Spleen (tissue), 11 donors: ENCODE data around the gene GNG5. TPM values are rescaled to one million over a fixed set of nuclear protein-coding genes. Genes with fewer than 3 reads are reported as not detected.

Source experiments
- DNase-seq: peaks from one replicate; pipeline ENCODE4 v3.0.0-alpha.2; 2020
- H3K27ac ChIP-seq, 8 donors: fragments of 200-600 bp; sonication (generic) in 7 of 8; 1 replicate in 4 of 8; 2 replicates in 4 of 8; pipeline versions ENCODE4 v1.5.0 to v1.8.0; 2016 to 2021; ENCODE audit warnings: inconsistent platforms in 4 of 8, mild to moderate bottlenecking in 4 of 8, moderate library complexity in 1 of 8
- H3K27me3 ChIP-seq, 7 donors: fragments of 200-600 bp; sonication (generic) in 6 of 7; replicated peaks in 1 of 7; 1 replicate in 4 of 7; 2 replicates in 3 of 7; pipeline versions ENCODE4 v1.5.0 to v1.8.0; 2016 to 2021; ENCODE audit warnings: inconsistent platforms in 3 of 7, mild to moderate bottlenecking in 1 of 7
- H3K36me3 ChIP-seq, 6 donors: fragments of 200-600 bp; sonication (generic) in 5 of 6; 1 replicate in 4 of 6; 2 replicates in 2 of 6; pipeline versions ENCODE4 v1.5.0 to v1.8.0; 2016 to 2021; ENCODE audit warnings: inconsistent platforms in 2 of 6
- H3K4me1 ChIP-seq, 6 donors: fragments of 200-600 bp; sonication (generic) in 5 of 6; 1 replicate in 3 of 6; 2 replicates in 3 of 6; pipeline versions ENCODE4 v1.5.0 to v1.8.0; 2016 to 2021; ENCODE audit warnings: inconsistent platforms in 3 of 6
- H3K4me3 ChIP-seq, 8 donors: fragments of 200-600 bp; sonication (generic) in 7 of 8; 1 replicate in 4 of 8; 2 replicates in 4 of 8; pipeline versions ENCODE4 v1.5.0 to v1.8.0; 2016 to 2021; ENCODE audit warnings: inconsistent platforms in 4 of 8, mild to moderate bottlenecking in 4 of 8, moderate library complexity in 2 of 8
- H3K9me3 ChIP-seq, 8 donors: fragments of 200-600 bp; sonication (generic) in 7 of 8; 1 replicate in 4 of 8; 2 replicates in 4 of 8; pipeline versions ENCODE4 v1.5.0 to v1.8.0; 2016 to 2021; ENCODE audit warnings: inconsistent platforms in 4 of 8
- POLR2A ChIP-seq, 3 donors: fragments of 450-650 bp; IDR thresholded peaks; one replicate each; pipeline ENCODE4 v1.5.1; 2017; ENCODE audit warnings: antibody characterized with exemption in 3 of 3, mild to moderate bottlenecking in 1 of 3
- POLR2AphosphoS5 ChIP-seq, 3 donors: sonication (generic); formaldehyde crosslinking; IDR thresholded peaks; one replicate each; pipeline ENCODE4 v1.5.1; 2017; ENCODE audit warnings: antibody characterized with exemption in 3 of 3
- WGBS, 5 donors: extraction: QIAGEN DNeasy Blood & Tissue Kit in 3 of 5; methylation state at CpG; one replicate each; pipeline versions ENCODE4 v1.1.5 to v1.1.7; 2013 to 2018; 5-methylcytosine and 5-hydroxymethylcytosine counted together
- intact Hi-C: fragments of 100-400 bp; cut with DNase I; formaldehyde crosslinking; loops from one replicate; pipeline ENCODE4 v1.15.0; 2023; ENCODE audit warnings: low total_unique reads
- polyA plus RNA-seq, 3 donors: library from polyadenylated mRNA; stranded (reverse); fragments of 200-250 nt; gene quantifications; one replicate each; pipeline ENCODE4 v1.2.1, GENCODE V29; 2013
- total RNA-seq, 7 donors: library from RNA; depleted of rRNA in 3 of 7; stranded (reverse); fragments of >200 nt in 3 of 7; fragmentation: NEBNext Ultra II Directional in 4 of 7; extraction: Animal tissue kit (Norgen Biotek cat#: 25700) in 4 of 7; gene quantifications; one replicate each; pipeline versions ENCODE4 v1.1.0 to v1.2.1, GENCODE V29; 2016 to 2021
- TF ChIP-seq, protein P1 (sequence below), 11 experiments: fragments of 200-600 bp in 7 of 11; fragments of 450-650 bp in 4 of 11; sonication (generic) in 4 of 11; IDR thresholded peaks in 8 of 11; conservative IDR thresholded peaks in 3 of 11; 1 replicate in 7 of 11; 2 replicates in 4 of 11; pipeline versions ENCODE4 v1.4.0 to v1.8.0; 2016 to 2021; ENCODE audit warnings: antibody characterized with exemption in 11 of 11, inconsistent platforms in 4 of 11, mild to moderate bottlenecking in 1 of 11
- donor health status: healthy with polysubstance abuse.
- donor health status: DM: no; HTN: no; CAD: no; lungs with moderate emphysema.
- donor health status: DM: no; HTN: no; CAD: no.
- donor health status: Bipolar disorder and iron deficiency.
- donor health status: healthy.
- donor health status: DM: no; HTN: no; CAD: no.
- donor health status: DM: yes; HTN: yes; CAD: no.

Gene GNG5
- total and polyA plus RNA-seq, 10 donors = 56.5 to 162 (median 90.4) TPM

DNA sequence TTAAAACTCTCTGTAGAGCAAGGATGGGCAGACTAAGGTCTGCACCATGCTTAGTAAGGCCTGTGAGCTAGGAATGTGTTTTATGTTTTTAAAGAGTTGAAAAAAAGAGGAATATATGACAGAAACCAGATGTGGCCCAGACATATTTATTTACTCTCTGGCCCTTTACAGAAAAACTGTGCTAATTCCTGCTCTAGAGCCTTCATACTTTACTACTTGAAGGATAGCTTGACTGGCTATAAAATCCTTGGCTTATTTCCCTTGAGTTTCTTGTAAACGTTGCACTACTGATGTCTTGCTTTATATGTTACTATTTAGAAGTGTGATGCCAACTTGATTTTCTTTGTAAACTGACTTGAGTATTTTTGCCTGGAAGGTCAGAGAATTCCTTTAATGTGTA is 34.4 kb upstream of the GNG5 start:
- H3K9me3 ChIP-seq = no peaks in the 10 kb centered on the region
- 73 to 86% (median 76%) methylated on average over 1 of the region's 1 CpG for WGBS, 5 donors

DNA sequence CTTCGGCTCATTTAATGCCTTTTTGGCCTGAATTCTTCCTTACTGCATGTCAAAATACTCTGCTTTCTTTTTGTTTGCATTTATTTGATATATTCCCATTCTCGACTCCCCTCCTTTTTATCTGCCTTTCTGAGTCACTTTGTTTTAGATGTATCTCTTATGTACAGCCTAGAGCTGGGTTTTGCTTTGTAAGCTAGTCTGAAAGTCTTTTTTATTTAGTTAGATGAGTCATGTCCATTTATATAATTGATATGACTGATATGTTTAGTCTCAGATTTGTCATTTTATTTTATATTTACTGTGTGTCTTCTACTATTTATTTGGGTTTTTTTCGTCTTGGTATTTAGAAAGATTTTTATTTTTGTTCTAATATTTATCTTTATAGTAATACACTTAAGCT is 33.6 kb upstream of the GNG5 start:
- 89 to 97% (median 93%) methylated on average over 3 of the region's 3 CpGs for WGBS, 5 donors
- DNase-seq = no peak
- H3K36me3 ChIP-seq = peaks cover 0 to 48% (median 6%) of the 10 kb centered on the region in 6 donors
- no peak overlapping the region for H3K4me3 ChIP-seq
- no peaks in the 10 kb centered on the region for H3K9me3 ChIP-seq
- intact Hi-C loops = no loop called here
- H3K27me3 ChIP-seq = no peaks in the 10 kb centered on the region
- H3K4me1 ChIP-seq = no peaks in the 10 kb centered on the region
- TF ChIP-seq, protein P1, sequence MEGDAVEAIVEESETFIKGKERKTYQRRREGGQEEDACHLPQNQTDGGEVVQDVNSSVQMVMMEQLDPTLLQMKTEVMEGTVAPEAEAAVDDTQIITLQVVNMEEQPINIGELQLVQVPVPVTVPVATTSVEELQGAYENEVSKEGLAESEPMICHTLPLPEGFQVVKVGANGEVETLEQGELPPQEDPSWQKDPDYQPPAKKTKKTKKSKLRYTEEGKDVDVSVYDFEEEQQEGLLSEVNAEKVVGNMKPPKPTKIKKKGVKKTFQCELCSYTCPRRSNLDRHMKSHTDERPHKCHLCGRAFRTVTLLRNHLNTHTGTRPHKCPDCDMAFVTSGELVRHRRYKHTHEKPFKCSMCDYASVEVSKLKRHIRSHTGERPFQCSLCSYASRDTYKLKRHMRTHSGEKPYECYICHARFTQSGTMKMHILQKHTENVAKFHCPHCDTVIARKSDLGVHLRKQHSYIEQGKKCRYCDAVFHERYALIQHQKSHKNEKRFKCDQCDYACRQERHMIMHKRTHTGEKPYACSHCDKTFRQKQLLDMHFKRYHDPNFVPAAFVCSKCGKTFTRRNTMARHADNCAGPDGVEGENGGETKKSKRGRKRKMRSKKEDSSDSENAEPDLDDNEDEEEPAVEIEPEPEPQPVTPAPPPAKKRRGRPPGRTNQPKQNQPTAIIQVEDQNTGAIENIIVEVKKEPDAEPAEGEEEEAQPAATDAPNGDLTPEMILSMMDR (IDR thresholded peaks at IDR 0.05 in 8 of 11, conservative IDR thresholded peaks at IDR 0.05 in 3 of 11) = no peak
- no peak for TF ChIP-seq POLR2AphosphoS5 (IDR thresholded peaks at IDR 0.05)
- no peak for TF ChIP-seq POLR2A (IDR thresholded peaks at IDR 0.05)
- H3K27ac ChIP-seq = no peak overlapping the region

More for the DNA sequence above, 34.4 kb upstream of the GNG5 start:
- TF ChIP-seq, protein P1 (IDR thresholded peaks at IDR 0.05 in 8 of 11, conservative IDR thresholded peaks at IDR 0.05 in 3 of 11) = no peak
- TF ChIP-seq POLR2AphosphoS5 (IDR thresholded peaks at IDR 0.05) (no peak), POLR2A (IDR thresholded peaks at IDR 0.05) (no peak)
- Histone ChIP-seq H3K4me3 (no peak overlapping the region), H3K27ac (no peak overlapping the region), H3K36me3 (peaks cover 0 to 48% (median 6%) of the 10 kb centered on the region in 6 donors), H3K27me3 (no peaks in the 10 kb centered on the region), H3K4me1 (no peaks in the 10 kb centered on the region)
- DNase-seq = no peak
- intact Hi-C loops = no loop called here

DNA sequence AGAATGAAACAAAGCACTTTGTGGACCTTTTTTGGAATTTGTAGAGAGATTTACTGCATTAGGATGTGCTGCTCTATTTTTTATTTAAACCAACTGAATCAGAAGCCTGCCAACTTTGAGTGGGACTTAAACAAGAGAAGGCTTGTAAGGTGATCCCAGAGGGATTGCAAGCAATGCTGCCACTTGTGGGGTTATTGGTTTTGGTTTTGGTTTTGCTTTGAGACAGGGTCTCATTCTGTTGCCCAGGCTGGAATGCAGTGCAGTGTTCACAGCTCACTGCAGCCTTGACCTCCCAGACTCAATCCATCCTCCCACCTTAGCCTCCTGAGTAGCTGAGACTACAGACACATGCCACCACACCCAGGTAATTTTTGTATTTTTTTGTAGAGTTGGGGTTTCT is 32.2 kb upstream of the GNG5 start:
- Histone ChIP-seq H3K36me3 (peaks cover 0 to 48% (median 6%) of the 10 kb centered on the region in 6 donors), H3K27me3 (no peaks in the 10 kb centered on the region), H3K4me3 (no peak overlapping the region), H3K4me1 (no peaks in the 10 kb centered on the region), H3K27ac (no peak overlapping the region), H3K9me3 (no peaks in the 10 kb centered on the region)
- intact Hi-C loops = no loop called here
- TF ChIP-seq POLR2A (IDR thresholded peaks at IDR 0.05) (no peak), POLR2AphosphoS5 (IDR thresholded peaks at IDR 0.05) (no peak)
- TF ChIP-seq, protein P1 (IDR thresholded peaks at IDR 0.05 in 8 of 11, conservative IDR thresholded peaks at IDR 0.05 in 3 of 11) = no peak
- no peak for DNase-seq

DNA sequence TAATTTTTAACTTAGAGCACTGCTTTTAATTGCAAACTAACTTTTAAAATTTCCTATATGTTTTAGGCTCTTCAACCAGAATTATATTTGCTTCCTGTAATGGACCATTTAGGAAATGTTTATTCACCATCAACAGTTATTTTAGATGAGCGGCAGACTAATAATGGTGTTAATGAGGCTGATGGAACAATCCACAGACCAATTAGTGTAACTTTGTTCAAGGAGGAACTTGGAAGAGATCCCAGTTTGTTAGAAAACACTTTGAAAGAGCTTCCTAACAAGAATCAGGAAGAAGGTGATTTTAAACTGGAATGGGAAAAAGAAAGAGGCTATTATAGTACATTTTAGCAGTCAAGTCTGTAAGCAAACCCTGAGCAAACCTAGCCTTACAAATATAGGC is 19.4 kb upstream of the GNG5 start:
- Histone ChIP-seq H3K27me3 (no peaks in the 10 kb centered on the region), H3K9me3 (peaks cover 0 to 3% (median 0%) of the 10 kb centered on the region in 8 donors), H3K27ac (no peak overlapping the region), H3K4me1 (no peaks in the 10 kb centered on the region), H3K36me3 (peaks cover 0 to 24% (median 0%) of the 10 kb centered on the region in 6 donors), H3K4me3 (no peak overlapping the region)
- intact Hi-C loops = no loop called here
- DNase-seq = no peak
- TF ChIP-seq POLR2AphosphoS5 (IDR thresholded peaks at IDR 0.05) (no peak), POLR2A (IDR thresholded peaks at IDR 0.05) (no peak)
- TF ChIP-seq, protein P1 (IDR thresholded peaks at IDR 0.05 in 8 of 11, conservative IDR thresholded peaks at IDR 0.05 in 3 of 11) = no peak
- WGBS, 5 donors = 86 to 100% (median 97%) methylated on average over 1 of the region's 1 CpG
